GM18907 (cell line): ENCODE measurements around the gene CR1L.
"Not testable (repeated sequence)": the region's sequence is repeated elsewhere in the genome, so short reads cannot be mapped to it uniquely, and the experiment has no call there.

ENCODE experiments used
- ATAC-seq: cut with Tn5 transposase; IDR thresholded peaks from one replicate; pipeline ENCODE4 v1.9.1; 2021; ENCODE audit warnings: mild to moderate bottlenecking, moderate library complexity; ENCODE audit not compliant: unreplicated experiment

The CR1L gene

DNA sequence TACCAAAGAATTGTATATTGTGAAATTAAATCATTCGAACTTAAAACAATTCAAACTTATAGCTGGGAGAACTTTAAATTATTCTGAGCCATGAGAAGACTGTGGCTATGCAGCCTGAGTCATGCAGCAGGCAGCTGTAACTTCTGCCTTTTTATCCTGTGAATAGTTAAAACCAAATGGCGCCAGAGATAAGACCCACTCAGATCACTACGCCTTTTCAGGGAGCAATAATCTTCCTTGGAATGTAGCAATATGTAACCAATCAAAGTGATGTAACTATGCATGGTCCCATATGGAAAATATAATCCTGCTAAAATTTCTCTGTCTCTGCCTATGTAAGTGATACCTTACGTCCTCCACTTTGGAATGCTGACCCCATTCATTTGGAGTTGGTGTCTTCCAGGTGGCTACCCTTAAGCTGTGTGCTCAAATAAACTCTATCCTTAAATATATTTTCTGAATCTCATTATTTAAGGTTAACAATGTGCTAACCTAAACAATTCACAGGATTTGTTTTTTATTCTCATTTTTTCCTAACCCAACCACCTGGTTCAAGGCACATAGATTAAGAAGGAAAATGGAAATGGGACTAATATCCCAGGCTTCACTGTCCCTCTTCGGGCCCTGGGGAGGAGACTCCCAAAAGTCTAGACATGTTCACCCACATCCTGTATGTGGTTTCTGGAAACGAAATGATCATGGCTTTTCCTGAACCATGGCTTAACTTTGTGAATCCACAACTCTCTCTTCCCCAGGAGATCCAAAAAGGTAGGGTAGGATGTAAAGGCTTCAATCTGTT lies 35.9 kb downstream of the CR1L start:
- ATAC-seq: not testable (repeated sequence)

DNA sequence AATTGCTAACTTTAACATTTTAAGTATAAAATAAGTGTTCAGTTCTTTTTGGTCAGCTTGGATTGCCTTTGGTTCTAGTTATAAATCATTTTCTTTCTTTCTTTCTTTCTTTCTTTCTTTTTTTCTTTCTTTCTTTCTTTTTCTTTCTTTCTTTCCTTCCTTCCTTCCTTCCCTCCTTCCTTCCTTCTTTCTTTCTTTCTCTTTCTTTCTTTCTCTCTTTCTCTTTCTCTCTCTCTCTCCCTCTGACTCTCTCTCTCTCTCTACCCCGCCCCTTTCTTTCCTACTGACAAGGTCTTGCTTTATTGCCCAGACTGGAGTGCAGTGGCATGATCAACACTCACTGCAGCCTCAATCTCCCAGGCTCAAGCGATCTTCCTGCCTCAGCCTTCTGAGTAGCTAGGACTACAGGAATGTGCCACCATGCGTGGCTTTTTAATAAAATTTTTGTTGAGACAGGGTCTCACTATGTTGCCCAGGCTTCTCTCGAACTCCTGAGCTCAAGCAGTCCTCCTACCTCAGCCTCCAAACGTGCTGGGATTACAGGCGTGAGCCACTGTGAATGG lies 38.0 kb downstream of the CR1L start:
- ATAC-seq: not testable (repeated sequence)

DNA sequence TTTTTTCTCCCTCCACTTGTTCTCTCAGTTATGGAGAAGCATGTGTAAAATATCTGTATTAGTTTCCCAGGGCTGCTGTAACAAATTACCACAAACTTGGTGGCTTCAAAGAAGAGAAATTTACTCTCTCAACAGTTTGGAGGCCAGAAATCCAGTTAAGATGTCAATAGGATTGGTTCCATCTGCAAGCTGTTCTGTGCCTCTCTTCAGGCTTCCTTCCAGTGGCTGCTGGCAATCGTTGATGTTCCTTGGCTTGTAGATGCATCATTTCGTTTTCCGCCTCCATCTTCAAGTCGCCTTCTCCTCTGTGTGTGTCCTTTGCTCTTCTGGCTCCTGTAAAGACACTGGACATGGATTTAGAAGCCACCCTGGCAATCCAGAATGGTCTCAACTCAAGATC lies 45.6 kb downstream of the CR1L start:
- ATAC-seq: not testable (repeated sequence)

DNA sequence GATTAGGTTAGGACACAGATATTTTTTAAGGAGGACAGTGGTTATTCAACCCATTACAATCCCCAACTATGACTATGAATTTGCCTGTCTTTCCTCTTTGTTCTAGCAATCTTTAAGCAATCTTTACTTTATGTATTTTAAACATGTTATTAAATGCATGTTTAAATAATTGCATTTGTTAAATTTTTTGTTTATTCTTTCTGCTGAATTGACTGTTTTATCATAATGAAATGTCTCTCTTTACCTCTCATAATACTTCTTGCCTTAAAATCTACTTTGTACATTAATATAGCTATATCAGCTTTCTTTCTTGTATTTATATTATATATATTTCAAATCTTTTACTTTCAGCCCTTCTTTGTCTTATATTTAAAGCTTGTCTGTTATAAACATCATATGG lies 46.1 kb downstream of the CR1L start:
- ATAC-seq: no peak

GRCh38 chr1:207691841-207692240 lies 46.9 kb downstream of the CR1L start:
- ATAC-seq: no peak

DNA sequence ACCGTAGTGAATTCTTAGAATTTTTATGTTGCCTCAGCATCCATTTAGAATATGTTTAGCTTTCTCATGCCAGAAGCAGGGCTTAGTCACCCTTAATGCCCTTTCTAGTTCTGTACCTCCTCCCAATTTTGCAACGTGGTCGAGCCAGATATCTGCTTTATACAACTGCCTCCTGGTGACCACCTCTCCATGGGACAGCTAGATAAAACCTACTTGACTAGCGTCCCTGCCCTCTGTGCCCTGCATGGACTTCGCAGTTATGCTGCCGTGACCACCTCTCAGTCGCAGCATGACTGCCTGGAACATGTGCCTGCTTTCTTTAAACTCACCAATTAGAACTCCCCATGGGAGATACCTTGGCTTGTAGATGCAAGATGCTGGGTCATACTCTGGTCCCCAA lies 47.4 kb downstream of the CR1L start:
- not testable (repeated sequence) for ATAC-seq

- no peak for ATAC-seq
These were observed 51.0 kb downstream of the CR1L start for GRCh38 chr1:207695891-207696290.

DNA sequence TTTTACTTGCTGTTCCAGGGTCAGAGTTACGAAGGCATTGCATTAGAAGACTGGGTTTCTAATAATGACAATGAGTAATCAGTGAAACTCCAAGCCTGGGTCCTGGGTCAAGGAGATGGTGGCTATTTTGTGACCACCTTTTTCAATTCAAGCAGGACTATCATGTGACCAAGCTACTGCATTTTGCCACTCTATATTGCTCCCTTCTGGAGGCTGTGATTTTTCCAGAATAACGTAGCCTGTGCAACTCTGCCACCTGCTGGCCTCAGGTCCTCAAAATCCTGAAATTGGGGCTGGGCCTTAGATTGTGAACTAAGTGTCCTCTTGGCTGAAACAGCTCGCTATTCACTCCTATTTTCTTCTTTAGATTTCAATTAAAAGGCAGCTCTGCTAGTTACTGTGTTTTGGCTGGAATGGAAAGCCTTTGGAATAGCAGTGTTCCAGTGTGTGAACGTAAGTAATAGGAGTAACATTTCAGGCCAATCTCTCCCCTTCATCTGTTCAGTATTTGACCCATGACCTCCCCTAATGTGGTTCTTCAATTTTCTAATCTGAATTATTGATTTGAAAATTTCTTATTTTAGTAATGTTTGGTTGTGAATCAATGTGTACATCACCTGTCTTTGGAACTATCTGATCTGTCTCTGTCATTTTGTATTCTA lies 54.0 kb downstream of the CR1L start:
- no peak for ATAC-seq

DNA sequence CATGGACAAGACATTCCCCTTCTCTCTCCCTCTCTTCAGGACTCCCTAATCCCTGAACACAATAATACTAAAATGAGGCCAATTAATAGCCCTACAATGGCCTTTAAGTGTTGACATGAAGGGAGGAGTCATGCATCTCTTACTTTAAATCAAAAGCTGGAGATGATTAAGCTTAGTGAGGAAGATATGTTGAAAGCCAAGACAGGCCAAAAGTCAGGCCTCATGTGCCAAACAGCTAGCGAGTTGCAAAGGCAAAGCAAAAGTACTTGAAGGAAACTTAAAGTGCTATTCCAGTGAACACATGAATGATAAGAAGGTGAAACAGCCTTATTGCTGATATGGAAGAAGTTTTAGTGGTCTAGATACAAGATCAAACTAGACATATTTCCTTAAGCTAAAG lies 57.4 kb downstream of the CR1L start:
- ATAC-seq: no peak

GRCh38 chr1:207703712-207704111 lies 58.8 kb downstream of the CR1L start:
- ATAC-seq: no peak

- ATAC-seq: not testable (repeated sequence)
These were observed 63.1 kb downstream of the CR1L start for GRCh38 chr1:207708004-207708403.

GRCh38 chr1:207711285-207711684 lies 66.4 kb downstream of the CR1L start:
- ATAC-seq: no peak

DNA sequence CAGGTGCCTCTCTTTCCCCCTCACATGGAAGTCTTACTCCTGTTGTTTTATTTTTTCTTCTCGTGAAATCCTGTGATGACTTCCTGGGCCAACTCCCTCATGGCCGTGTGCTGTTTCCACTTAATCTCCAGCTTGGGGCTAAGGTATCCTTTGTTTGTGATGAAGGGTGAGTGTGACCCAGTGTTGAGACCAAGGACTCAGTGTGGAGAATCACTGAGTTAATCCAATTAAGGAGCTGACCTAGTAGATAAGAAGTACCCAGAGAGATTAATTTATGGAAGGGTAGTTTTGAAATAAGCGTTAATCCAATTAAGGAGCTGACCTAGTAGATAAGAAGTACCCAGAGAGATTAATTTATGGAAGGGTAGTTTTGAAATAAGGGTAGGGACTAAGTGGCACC lies 67.8 kb downstream of the CR1L start:
- ATAC-seq: not testable (repeated sequence)

DNA sequence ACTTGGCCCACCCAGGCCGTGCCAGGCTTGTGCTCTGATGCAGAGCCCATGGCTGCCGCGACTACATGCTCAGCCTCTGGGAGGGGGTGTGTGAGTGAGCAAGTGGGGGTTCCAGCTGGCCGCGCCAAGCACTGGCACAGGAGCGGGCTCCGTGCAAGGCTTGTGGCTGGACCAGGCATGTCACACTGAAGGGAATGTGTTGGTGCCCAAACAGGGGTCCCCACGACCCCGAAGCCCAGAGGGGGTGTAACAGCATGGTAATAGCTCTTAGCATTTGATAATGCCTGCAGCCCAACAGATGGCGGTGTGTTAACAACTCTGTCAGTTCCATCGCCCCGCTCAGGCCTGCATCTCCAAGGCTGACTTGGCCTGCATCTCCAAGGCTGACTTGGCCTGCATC lies 68.6 kb downstream of the CR1L start:
- no peak for ATAC-seq

DNA sequence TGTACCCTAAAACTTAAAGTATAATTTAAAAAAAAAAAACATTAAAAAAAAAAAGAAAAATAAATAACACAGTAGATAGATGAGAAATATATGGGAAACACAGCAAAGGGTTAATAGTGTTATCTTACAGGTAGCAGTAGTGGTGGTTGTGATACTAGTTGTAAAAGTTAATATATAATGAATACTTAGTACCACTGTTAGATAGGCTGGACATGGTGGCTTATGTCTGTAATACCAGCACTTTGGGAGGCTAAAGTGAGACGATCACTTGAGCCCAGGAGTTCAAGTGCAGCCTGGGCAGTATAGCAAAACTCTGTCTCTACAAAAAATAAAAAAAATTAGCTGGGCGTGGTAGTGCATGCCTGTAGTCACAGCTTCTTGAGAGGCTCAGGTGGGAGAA lies 74.3 kb downstream of the CR1L start:
- no peak for ATAC-seq

GRCh38 chr1:207728200-207728858 lies 83.4 kb downstream of the CR1L start:
- not testable (repeated sequence) for ATAC-seq

- not testable (repeated sequence) for ATAC-seq
These were observed 92.7 kb downstream of the CR1L start for GRCh38 chr1:207737503-207738157.

DNA sequence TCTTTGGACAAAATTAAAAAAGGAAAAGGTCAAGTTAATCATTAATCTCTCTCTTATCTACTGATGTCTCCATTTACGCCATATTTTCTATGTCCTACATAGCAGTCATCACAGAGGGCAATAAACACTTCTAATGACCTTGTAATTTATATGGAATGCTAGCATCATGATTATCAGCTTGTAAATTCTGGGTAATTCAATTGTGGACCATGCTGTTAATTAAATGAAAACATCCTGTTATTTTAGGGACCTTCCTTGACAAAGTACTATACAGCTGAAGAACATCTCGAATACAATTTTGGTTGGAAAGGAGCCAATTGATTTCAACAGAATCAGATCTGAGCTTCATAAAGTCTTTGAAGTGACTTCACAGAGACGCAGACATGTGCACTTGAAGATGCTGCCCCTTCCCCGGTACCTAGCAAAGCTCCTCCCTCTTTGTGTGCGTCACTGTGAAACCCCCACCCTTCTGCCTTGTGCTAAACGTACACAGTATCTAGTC lies 93.3 kb downstream of the CR1L start:
- ATAC-seq: not testable (repeated sequence)

DNA sequence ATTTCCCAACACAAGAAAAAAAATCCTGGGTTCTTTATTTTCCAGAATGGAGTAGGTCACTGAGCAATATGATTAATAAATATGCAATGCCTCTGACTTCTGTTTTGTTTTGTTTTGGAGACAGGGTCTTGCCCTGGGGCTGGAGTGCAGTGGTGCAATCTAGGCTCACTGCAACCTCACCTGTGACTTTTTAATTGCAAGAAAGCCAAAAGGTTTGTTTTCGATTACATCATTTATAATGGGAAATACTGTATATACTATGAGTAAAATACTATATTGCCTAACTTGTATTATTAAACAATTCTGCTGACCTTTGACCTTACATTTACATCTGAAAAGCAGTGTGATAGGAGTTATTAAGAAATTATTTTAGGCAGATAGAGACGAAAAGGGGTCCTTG lies 95.3 kb downstream of the CR1L start:
- ATAC-seq: no peak

- ATAC-seq: no peak
These were observed 98.1 kb downstream of the CR1L start for GRCh38 chr1:207742850-207743555.
